Activated naive CD8-positive, alpha-beta T cell treated with anti-CD3 and anti-CD28 coated beads, Interleukin-2, amount 50 U/mL, for 24 hours (primary cell): Measurements from ENCODE around the gene LMO7.
A peak's percentile ranks its signal among the peaks of the same experiment; 100 is the strongest.

Experiments
- ATAC-seq: fragments of 150-1000 bp; cut with Tn5 transposase; one replicate; pipeline ENCODE4 v1.10.0; 2021
- DNase-seq: peaks from one replicate; pipeline ENCODE4 v3.0.0; 2021
- H3K27ac Mint-ChIP-seq: one replicate; pipeline ENCODE4 v1.8.0; 2021; ENCODE audit warnings: mild to moderate bottlenecking, mixed read lengths
- H3K27me3 Mint-ChIP-seq: one replicate; pipeline ENCODE4 v1.8.0; 2021; ENCODE audit warnings: mixed read lengths
- H3K36me3 Mint-ChIP-seq: one replicate; pipeline ENCODE4 v1.8.0; 2021; ENCODE audit warnings: low read depth, mixed read lengths
- H3K4me1 Mint-ChIP-seq: one replicate; pipeline ENCODE4 v1.8.0; 2021; ENCODE audit warnings: mixed read lengths
- H3K4me3 Mint-ChIP-seq: one replicate; pipeline ENCODE4 v1.8.0; 2021; ENCODE audit warnings: mild to moderate bottlenecking, moderate library complexity, mixed read lengths
- H3K9me3 Mint-ChIP-seq: one replicate; pipeline ENCODE4 v1.8.0; 2021; ENCODE audit warnings: mixed read lengths

The LMO7 gene

GRCh38 chr13:75813323-75813722 lies 177.2 kb downstream of the LMO7 start:
- Mint-ChIP-seq H3K4me3 (no peak overlapping the region), H3K27ac (no peak overlapping the region), H3K36me3 (no peaks in the 10 kb centered on the region), H3K27me3 (no peaks in the 10 kb centered on the region), H3K4me1 (no peaks in the 10 kb centered on the region), H3K9me3 (no peaks in the 10 kb centered on the region)
- ATAC-seq (no peak), DNase-seq (no peak)

- no peak overlapping the region for H3K27ac Mint-ChIP-seq
- H3K27me3 Mint-ChIP-seq: no peaks in the 10 kb centered on the region
- H3K4me1 Mint-ChIP-seq: no peaks in the 10 kb centered on the region
- ATAC-seq: no peak
- DNase-seq: no peak
- H3K4me3 Mint-ChIP-seq: no peak overlapping the region
- H3K36me3 Mint-ChIP-seq: no peaks in the 10 kb centered on the region
- no peaks in the 10 kb centered on the region for H3K9me3 Mint-ChIP-seq
These were observed 182.2 kb downstream of the LMO7 start for GRCh38 chr13:75818179-75818967.

GRCh38 chr13:75818968-75819225 lies 182.8 kb downstream of the LMO7 start:
- no peak overlapping the region for H3K27ac Mint-ChIP-seq
- peaks cover 3% of the 10 kb centered on the region for H3K36me3 Mint-ChIP-seq
- H3K27me3 Mint-ChIP-seq: no peaks in the 10 kb centered on the region
- no peak for DNase-seq
- no peak overlapping the region for H3K4me3 Mint-ChIP-seq
- H3K9me3 Mint-ChIP-seq: no peaks in the 10 kb centered on the region
- no peak for ATAC-seq
- no peaks in the 10 kb centered on the region for H3K4me1 Mint-ChIP-seq

- DNase-seq: no peak
- ATAC-seq: no peak
- H3K27ac Mint-ChIP-seq: no peak overlapping the region
- no peaks in the 10 kb centered on the region for H3K27me3 Mint-ChIP-seq
- H3K4me1 Mint-ChIP-seq: no peaks in the 10 kb centered on the region
- no peaks in the 10 kb centered on the region for H3K9me3 Mint-ChIP-seq
- H3K36me3 Mint-ChIP-seq: peaks cover 13% of the 10 kb centered on the region
- no peak overlapping the region for H3K4me3 Mint-ChIP-seq
These were observed 189.0 kb downstream of the LMO7 start for GRCh38 chr13:75825161-75825560.

GRCh38 chr13:75825594-75825993 lies 189.5 kb downstream of the LMO7 start:
- Mint-ChIP-seq H3K4me1 (no peaks in the 10 kb centered on the region), H3K36me3 (peaks cover 13% of the 10 kb centered on the region)

GRCh38 chr13:75826391-75826790 lies 190.3 kb downstream of the LMO7 start:
- Mint-ChIP-seq H3K27ac (no peak overlapping the region), H3K27me3 (no peaks in the 10 kb centered on the region), H3K4me3 (no peak overlapping the region), H3K36me3 (peaks cover 18% of the 10 kb centered on the region), H3K4me1 (no peaks in the 10 kb centered on the region), H3K9me3 (peaks cover 6% of the 10 kb centered on the region)
- no peak for ATAC-seq
- no peak for DNase-seq

More at GRCh38 chr13:75825594-75825993, 189.5 kb downstream of the LMO7 start:
- Mint-ChIP-seq H3K27ac (no peak overlapping the region), H3K9me3 (no peaks in the 10 kb centered on the region), H3K4me3 (no peak overlapping the region), H3K27me3 (no peaks in the 10 kb centered on the region)
- no peak for DNase-seq
- ATAC-seq: no peak

- H3K9me3 Mint-ChIP-seq: peaks cover 6% of the 10 kb centered on the region
- peaks cover 12% of the 10 kb centered on the region for H3K36me3 Mint-ChIP-seq
- H3K27ac Mint-ChIP-seq: no peak overlapping the region
- DNase-seq (no peak), ATAC-seq (no peak)
- no peaks in the 10 kb centered on the region for H3K27me3 Mint-ChIP-seq
- no peak overlapping the region for H3K4me3 Mint-ChIP-seq
- H3K4me1 Mint-ChIP-seq: no peaks in the 10 kb centered on the region
These were observed 193.7 kb downstream of the LMO7 start for GRCh38 chr13:75829830-75830229.

GRCh38 chr13:75830842-75831241 lies 194.7 kb downstream of the LMO7 start:
- peaks cover 6% of the 10 kb centered on the region for H3K9me3 Mint-ChIP-seq
- H3K27me3 Mint-ChIP-seq: no peaks in the 10 kb centered on the region
- DNase-seq (no peak), ATAC-seq (no peak)
- no peak overlapping the region for H3K27ac Mint-ChIP-seq
- H3K4me3 Mint-ChIP-seq: no peak overlapping the region
- peaks cover 12% of the 10 kb centered on the region for H3K36me3 Mint-ChIP-seq
- no peaks in the 10 kb centered on the region for H3K4me1 Mint-ChIP-seq

- H3K27me3 Mint-ChIP-seq: no peaks in the 10 kb centered on the region
- no peaks in the 10 kb centered on the region for H3K4me1 Mint-ChIP-seq
- DNase-seq (no peak), ATAC-seq (no peak)
- peaks cover 12% of the 10 kb centered on the region for H3K36me3 Mint-ChIP-seq
- no peak overlapping the region for H3K4me3 Mint-ChIP-seq
- H3K9me3 Mint-ChIP-seq: peaks cover 6% of the 10 kb centered on the region
- H3K27ac Mint-ChIP-seq: no peak overlapping the region
These were observed 195.3 kb downstream of the LMO7 start for GRCh38 chr13:75831389-75831788.

- Mint-ChIP-seq H3K9me3 (peaks cover 6% of the 10 kb centered on the region), H3K36me3 (peaks cover 7% of the 10 kb centered on the region), H3K27ac (no peak overlapping the region), H3K4me3 (no peak overlapping the region), H3K27me3 (no peaks in the 10 kb centered on the region), H3K4me1 (no peaks in the 10 kb centered on the region)
- no peak for ATAC-seq
- DNase-seq: no peak
These were observed 196.7 kb downstream of the LMO7 start for GRCh38 chr13:75832812-75833211.

GRCh38 chr13:75836441-75836840 lies 200.3 kb downstream of the LMO7 start:
- DNase-seq (no peak), ATAC-seq (no peak)
- Mint-ChIP-seq H3K4me1 (no peaks in the 10 kb centered on the region), H3K36me3 (peaks cover 5% of the 10 kb centered on the region), H3K4me3 (no peak overlapping the region), H3K27me3 (no peaks in the 10 kb centered on the region), H3K27ac (no peak overlapping the region), H3K9me3 (peaks cover under 1% of the 10 kb centered on the region)

- peaks cover 9% of the 10 kb centered on the region for H3K9me3 Mint-ChIP-seq
- H3K36me3 Mint-ChIP-seq: peaks cover 21% of the 10 kb centered on the region
- ATAC-seq: no peak
- DNase-seq: no peak
- H3K27me3 Mint-ChIP-seq: no peaks in the 10 kb centered on the region
- H3K4me3 Mint-ChIP-seq: no peak overlapping the region
- no peak overlapping the region for H3K27ac Mint-ChIP-seq
- H3K4me1 Mint-ChIP-seq: no peaks in the 10 kb centered on the region
These were observed 202.4 kb downstream of the LMO7 start for GRCh38 chr13:75838366-75839005.

- Mint-ChIP-seq H3K9me3 (peaks cover 9% of the 10 kb centered on the region), H3K4me1 (no peaks in the 10 kb centered on the region), H3K27ac (no peak overlapping the region)
These were observed 203.3 kb downstream of the LMO7 start for GRCh38 chr13:75839406-75839805.

GRCh38 chr13:75841905-75842304 lies 205.8 kb downstream of the LMO7 start:
- Mint-ChIP-seq H3K36me3 (peaks cover 23% of the 10 kb centered on the region), H3K4me1 (no peaks in the 10 kb centered on the region), H3K27ac (no peak overlapping the region), H3K9me3 (peaks cover 9% of the 10 kb centered on the region), H3K4me3 (no peak overlapping the region), H3K27me3 (no peaks in the 10 kb centered on the region)
- DNase-seq: no peak
- ATAC-seq: peak; percentile 61

More at GRCh38 chr13:75839406-75839805, 203.3 kb downstream of the LMO7 start:
- peaks cover 22% of the 10 kb centered on the region for H3K36me3 Mint-ChIP-seq
- no peak overlapping the region for H3K4me3 Mint-ChIP-seq
- H3K27me3 Mint-ChIP-seq: no peaks in the 10 kb centered on the region
- DNase-seq (no peak), ATAC-seq (no peak)

GRCh38 chr13:75843074-75843473 lies 206.9 kb downstream of the LMO7 start:
- Mint-ChIP-seq H3K27ac (no peak overlapping the region), H3K27me3 (no peaks in the 10 kb centered on the region), H3K36me3 (peaks cover 23% of the 10 kb centered on the region), H3K9me3 (peaks cover 9% of the 10 kb centered on the region), H3K4me3 (no peak overlapping the region), H3K4me1 (no peaks in the 10 kb centered on the region)
- no peak for DNase-seq
- ATAC-seq: no peak
